ENCODE data around the gene OR1L4.

GRCh38 chr9:122684851-122685250, 38.9 kb upstream of the OR1L4 start:
- TF ChIP-seq CTCF (IDR thresholded peaks at IDR 0.05), result no peak
- no peak for TF ChIP-seq POLR2A (IDR thresholded peaks at IDR 0.05)
- no peak for TF ChIP-seq EP300 (IDR thresholded peaks at IDR 0.05)
